HG03521 (cell line): Measurements from ENCODE around the gene PRKCA.

Experiments
- ATAC-seq: cut with Tn5 transposase; IDR thresholded peaks from one replicate; pipeline ENCODE4 v1.9.1; 2021; ENCODE audit warnings: mild to moderate bottlenecking, moderate library complexity; ENCODE audit not compliant: unreplicated experiment

Gene PRKCA

GRCh38 chr17:66637491-66637890 is 335.1 kb downstream of the PRKCA start:
- ATAC-seq = no peak

- no peak for ATAC-seq
Observed at GRCh38 chr17:66638707-66639479, 336.5 kb downstream of the PRKCA start.

GRCh38 chr17:66643815-66644710 is 341.6 kb downstream of the PRKCA start:
- no peak for ATAC-seq

DNA sequence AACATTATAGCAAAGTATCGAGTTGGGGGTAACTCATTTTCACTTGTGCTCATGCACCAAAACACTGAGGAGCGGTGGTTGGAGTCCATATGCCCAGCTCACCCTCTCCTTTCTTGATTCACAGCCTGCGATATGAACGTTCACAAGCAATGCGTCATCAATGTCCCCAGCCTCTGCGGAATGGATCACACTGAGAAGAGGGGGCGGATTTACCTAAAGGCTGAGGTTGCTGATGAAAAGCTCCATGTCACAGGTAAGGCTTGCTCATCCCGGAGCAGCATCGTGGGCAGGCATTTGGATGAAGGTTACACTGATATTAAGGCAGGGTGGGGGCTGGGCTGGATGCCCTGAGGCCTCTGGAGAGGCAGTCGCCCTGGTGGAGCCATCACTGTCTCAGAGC is 342.8 kb downstream of the PRKCA start:
- ATAC-seq = no peak

DNA sequence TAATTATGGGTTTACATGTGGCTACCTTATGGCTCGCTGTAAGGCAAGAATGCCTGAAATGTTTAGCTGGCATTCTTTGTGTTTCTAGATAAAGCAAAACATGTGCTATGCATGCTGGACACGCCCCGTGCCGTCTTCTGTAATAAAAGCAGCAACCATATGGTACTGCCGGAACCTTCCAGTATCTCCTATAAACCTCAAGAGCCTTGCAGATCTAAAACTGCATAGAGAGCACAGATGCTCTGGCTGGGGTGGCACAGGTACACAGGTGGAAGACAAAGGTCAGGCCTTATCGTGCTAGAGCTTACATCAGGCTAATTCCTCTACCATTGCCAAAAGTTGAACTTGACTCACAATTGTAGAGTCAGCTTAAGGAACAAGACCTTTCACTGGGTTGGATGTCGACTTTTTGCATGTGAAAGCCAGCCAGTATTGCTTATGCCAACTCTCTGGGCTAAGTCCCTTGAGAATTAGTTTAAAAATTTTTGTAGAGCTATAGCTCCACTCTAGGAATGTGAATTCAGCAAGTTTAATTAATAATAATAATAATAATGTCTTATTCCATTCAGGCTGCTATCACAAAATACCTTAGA is 345.1 kb downstream of the PRKCA start:
- no peak for ATAC-seq

DNA sequence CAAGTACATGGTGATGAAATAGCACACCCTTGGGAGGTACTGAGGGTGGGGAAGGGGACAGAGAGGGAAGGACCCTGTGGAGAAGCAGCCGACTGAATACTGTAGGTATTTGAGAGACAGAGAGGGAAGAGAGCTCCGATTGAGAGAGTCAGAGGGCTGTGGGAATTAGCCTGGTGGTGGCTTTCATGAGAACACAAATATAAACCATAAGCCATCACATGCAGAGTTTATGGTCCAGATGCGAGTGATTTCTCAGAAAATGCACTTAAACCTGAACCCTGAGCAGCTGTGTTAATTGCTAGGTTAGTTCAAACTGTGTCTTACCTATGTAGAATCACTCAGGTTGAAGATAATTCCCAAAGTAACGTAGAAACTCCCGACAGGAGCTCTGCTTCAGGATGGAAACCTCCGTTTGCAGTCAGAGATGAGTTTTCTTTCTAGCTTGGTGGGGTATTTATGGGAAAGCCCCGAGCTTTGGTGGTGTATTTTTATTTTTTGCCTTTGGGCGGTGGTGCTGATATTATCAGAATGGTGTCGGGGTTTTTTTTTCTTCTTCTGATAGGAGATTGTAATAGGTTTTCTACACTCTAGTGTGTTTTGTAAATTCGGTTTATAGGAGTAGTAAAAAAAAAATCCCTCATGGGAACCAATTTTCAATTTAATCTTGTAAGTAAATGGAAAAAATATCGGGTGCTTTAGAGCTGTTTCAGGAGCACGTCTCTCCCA is 347.6 kb downstream of the PRKCA start:
- ATAC-seq = no peak

- no peak for ATAC-seq
Observed at GRCh38 chr17:66650544-66650877, 348.1 kb downstream of the PRKCA start.

- no peak for ATAC-seq
Observed at GRCh38 chr17:66652840-66653507, 350.6 kb downstream of the PRKCA start.

DNA sequence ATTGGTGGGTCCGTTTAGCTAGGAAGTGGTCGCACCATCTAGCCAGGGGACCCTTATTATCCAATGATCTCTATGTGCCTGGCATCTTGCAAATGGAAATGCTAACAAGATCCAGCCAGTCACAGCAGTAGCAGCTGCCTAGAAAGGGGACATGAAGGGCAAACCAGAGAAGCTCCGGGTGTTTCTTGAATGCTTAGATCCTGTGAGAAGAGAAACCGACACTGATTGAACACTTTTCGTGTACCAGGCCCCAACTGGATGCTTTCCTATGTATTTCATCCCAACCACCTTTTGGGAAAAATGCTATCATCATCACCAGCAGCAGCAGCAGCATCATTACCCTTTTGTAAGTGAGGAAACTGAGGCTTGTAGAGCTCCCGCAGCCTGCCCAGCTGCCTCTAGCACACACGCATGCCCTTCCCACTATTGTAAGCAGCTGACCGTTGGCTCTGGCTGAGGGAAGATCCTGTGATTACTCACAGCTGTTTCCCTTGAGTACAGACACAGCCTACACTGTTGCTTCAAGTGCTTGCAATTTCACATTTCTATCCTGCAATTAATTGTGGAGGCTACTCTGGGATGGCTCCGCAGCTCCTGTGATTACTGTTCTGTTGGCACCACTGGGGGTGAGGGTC is 351.8 kb downstream of the PRKCA start:
- ATAC-seq = no peak

DNA sequence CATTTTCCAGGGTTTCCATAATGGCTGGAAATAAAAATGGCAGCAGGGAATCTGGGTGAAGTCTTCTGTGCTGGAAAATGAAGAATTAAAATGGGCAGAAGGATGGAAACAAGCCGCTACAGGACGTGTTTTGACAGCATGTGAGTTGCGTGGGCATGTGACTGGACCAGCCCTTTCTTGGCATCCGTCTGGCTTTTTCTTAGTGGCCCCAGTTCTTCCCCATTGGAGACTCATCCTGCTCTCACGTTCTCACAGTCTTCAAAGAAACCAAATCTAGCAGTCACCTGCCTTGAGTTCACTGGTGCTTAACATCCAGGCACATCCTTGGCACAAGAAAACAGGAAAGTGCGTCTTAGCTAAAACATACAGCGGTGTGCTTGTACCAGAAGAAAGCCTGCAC is 352.4 kb downstream of the PRKCA start:
- ATAC-seq = no peak

GRCh38 chr17:66655461-66655860 is 353.0 kb downstream of the PRKCA start:
- ATAC-seq = no peak

GRCh38 chr17:66655861-66656260 is 353.4 kb downstream of the PRKCA start:
- no peak for ATAC-seq

- no peak for ATAC-seq
Observed at GRCh38 chr17:66661411-66662256, 359.2 kb downstream of the PRKCA start.

DNA sequence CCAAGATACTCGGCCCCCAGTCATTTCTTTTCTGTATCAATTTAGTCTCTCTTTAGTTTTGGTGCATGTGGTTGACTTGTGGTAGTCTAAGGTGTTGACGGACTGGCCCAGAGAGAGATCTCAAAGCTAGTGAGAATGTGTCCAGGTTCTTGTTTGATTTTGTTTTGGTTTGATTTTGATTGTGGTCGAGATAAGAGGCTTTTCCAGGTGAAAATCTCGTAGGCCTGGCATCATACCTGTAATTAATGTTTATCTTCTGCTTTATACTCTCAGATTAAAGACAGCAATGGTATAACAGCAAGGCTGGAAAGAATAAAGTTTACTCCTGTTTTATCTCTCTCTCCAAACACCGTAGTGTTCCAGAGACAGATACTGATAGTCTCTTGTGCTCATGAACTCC is 360.1 kb downstream of the PRKCA start:
- ATAC-seq = no peak

- ATAC-seq = no peak
Observed at GRCh38 chr17:66663041-66663606, 360.7 kb downstream of the PRKCA start.

GRCh38 chr17:66664336-66664735 is 361.9 kb downstream of the PRKCA start:
- no peak for ATAC-seq

- ATAC-seq = no peak
Observed at GRCh38 chr17:66665194-66665593, 362.8 kb downstream of the PRKCA start.

DNA sequence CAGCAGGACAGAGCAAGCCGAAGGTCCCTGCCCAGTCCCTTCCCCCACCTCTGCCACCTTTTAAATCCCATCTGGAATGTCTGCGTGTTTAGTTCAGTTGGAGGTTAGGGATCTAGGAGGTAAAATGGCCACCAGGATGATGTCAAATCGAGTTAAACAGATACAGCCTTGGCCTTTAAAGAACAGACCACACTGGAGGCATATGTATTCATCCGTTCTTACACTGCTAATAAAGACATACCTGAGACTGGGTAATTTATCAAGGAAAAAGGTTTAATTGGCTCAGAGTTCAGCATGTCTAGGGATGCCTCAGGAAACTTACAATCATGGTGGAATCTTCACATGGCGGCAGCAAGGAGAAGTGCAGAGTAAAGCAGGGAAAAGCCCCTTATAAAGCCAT is 364.7 kb downstream of the PRKCA start:
- no peak for ATAC-seq

DNA sequence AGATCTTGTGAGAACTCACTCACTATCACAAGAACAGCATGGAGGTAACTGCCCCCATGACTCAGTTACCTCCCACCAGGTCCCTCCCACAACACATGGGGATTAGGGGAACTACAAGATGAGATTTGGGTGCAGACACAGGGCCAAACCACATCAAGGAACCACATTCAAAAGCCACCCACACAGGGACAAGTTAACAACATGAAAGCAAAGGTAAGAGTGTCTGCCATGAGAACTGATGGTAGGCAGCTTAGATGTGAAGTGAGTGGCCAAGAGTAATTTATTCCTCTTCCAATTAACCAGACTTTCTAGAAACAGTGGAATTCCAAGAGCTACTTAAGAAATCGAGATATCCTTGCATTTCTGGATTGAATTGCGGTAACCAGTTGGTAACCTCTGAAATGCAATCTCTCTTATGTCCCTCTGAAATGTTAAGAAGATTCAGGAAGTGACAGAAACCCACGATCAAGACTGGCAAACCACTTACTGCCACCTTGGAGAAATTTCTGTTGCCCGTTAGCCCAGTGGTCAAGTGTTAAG is 365.1 kb downstream of the PRKCA start:
- no peak for ATAC-seq
